ENCODE measurements around the gene ANKUB1. TPM values are rescaled to one million over a fixed set of nuclear protein-coding genes. Genes with fewer than 3 reads are reported as not detected.

ANKUB1 gene
- total RNA-seq, 3 donors from 2014 or later (not counting 1 experiment from before 2014, with no cell fraction given) = not detected

DNA sequence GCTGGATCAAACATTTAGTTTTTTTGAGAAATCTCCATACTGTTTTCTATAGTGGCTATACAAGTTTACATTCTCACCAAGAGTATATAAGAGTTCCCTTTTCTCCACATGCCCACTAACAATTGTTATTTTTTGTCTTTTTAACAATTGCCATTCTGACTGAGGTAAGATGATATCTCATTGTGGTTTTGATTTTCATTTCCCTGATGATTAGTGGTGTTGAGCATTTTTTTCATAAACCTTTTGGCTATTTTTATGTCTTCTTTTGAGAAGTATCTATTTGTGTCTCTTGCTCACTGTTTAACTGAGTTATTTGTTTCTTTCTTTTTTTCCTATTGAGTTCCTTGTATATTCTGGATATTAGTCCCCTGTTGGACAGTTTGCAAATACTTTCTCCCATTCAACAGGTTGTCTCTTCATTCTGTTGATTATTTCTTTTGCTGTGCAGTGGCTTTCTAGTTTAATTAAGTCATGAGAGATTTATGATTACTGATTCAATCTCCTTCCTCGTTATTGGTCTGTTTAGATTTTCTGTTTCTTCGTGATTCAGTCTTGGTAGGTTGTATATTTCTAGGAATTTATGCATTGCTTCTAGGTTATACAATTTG lies 13.9 kb upstream of the ANKUB1 start:
- DNase-seq (no peak), ATAC-seq (no peak)
- H3K4me3 ChIP-seq (ENCODE audit: low read length) = no peak overlapping the region
- H3K27ac Mint-ChIP-seq = no peak overlapping the region
- TF ChIP-seq, protein P1, sequence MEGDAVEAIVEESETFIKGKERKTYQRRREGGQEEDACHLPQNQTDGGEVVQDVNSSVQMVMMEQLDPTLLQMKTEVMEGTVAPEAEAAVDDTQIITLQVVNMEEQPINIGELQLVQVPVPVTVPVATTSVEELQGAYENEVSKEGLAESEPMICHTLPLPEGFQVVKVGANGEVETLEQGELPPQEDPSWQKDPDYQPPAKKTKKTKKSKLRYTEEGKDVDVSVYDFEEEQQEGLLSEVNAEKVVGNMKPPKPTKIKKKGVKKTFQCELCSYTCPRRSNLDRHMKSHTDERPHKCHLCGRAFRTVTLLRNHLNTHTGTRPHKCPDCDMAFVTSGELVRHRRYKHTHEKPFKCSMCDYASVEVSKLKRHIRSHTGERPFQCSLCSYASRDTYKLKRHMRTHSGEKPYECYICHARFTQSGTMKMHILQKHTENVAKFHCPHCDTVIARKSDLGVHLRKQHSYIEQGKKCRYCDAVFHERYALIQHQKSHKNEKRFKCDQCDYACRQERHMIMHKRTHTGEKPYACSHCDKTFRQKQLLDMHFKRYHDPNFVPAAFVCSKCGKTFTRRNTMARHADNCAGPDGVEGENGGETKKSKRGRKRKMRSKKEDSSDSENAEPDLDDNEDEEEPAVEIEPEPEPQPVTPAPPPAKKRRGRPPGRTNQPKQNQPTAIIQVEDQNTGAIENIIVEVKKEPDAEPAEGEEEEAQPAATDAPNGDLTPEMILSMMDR (IDR thresholded peaks at IDR 0.05) = no peak
- no peaks in the 10 kb centered on the region for H3K9me3 ChIP-seq (ENCODE audit: control insufficient read depth, insufficient read depth, low read length)
- no peaks in the 10 kb centered on the region for H3K4me1 Mint-ChIP-seq
- no peaks in the 10 kb centered on the region for H3K4me1 ChIP-seq (ENCODE audit: control insufficient read depth, insufficient read depth, low read length)
- 0% methylated on average over 1 of the region's 2 CpGs for WGBS (ENCODE audit: insufficient coverage)
- no peaks in the 10 kb centered on the region for H3K27me3 ChIP-seq (ENCODE audit: control insufficient read depth, insufficient read depth, low read length)
- no peaks in the 10 kb centered on the region for H3K9me3 Mint-ChIP-seq
- H3K27ac ChIP-seq (ENCODE audit: low read length) = no peak overlapping the region
- H3K36me3 Mint-ChIP-seq = no peaks in the 10 kb centered on the region
- peaks cover 20 to 35% of the 10 kb centered on the region in 2 donors for H3K27me3 Mint-ChIP-seq (ENCODE audit: low read depth in 2 of 2)
- H3K4me3 Mint-ChIP-seq = no peak overlapping the region
- H3K36me3 ChIP-seq (ENCODE audit: control insufficient read depth, insufficient read depth, low read length) = no peaks in the 10 kb centered on the region
- intact Hi-C loops (cut with micrococcal nuclease) = no loop called here

- no peaks in the 10 kb centered on the region for H3K4me1 Mint-ChIP-seq
- TF ChIP-seq, protein P1 (IDR thresholded peaks at IDR 0.05) = no peak
- intact Hi-C loops (cut with micrococcal nuclease) = no loop called here
Observed at GRCh38 chr3:149801639-149802038, 9.3 kb upstream of the ANKUB1 start.

GRCh38 chr3:149801195-149801594 lies 8.8 kb upstream of the ANKUB1 start:
- Mint-ChIP-seq H3K9me3 (no peaks in the 10 kb centered on the region), H3K27me3 (ENCODE audit: low read depth in 2 of 2) (peaks cover 19 to 35% of the 10 kb centered on the region in 2 donors), H3K36me3 (no peaks in the 10 kb centered on the region), H3K4me3 (no peak overlapping the region), H3K4me1 (no peaks in the 10 kb centered on the region), H3K27ac (no peak overlapping the region)
- no CpG with 5 or more reads among the region's 1 CpG for WGBS (ENCODE audit: insufficient coverage)
- Histone ChIP-seq H3K36me3 (ENCODE audit: control insufficient read depth, insufficient read depth, low read length) (no peaks in the 10 kb centered on the region), H3K4me1 (ENCODE audit: control insufficient read depth, insufficient read depth, low read length) (no peaks in the 10 kb centered on the region), H3K27me3 (ENCODE audit: control insufficient read depth, insufficient read depth, low read length) (no peaks in the 10 kb centered on the region), H3K27ac (ENCODE audit: low read length) (no peak overlapping the region), H3K4me3 (ENCODE audit: low read length) (no peak overlapping the region), H3K9me3 (ENCODE audit: control insufficient read depth, insufficient read depth, low read length) (no peaks in the 10 kb centered on the region)
- TF ChIP-seq, protein P1 (IDR thresholded peaks at IDR 0.05) = no peak
- no peak for ATAC-seq
- no peak for DNase-seq
- intact Hi-C loops (cut with micrococcal nuclease) = no loop called here

More at GRCh38 chr3:149801639-149802038, 9.3 kb upstream of the ANKUB1 start:
- Histone ChIP-seq H3K4me3 (ENCODE audit: low read length) (no peak overlapping the region), H3K9me3 (ENCODE audit: control insufficient read depth, insufficient read depth, low read length) (no peaks in the 10 kb centered on the region), H3K27ac (ENCODE audit: low read length) (no peak overlapping the region), H3K36me3 (ENCODE audit: control insufficient read depth, insufficient read depth, low read length) (no peaks in the 10 kb centered on the region), H3K27me3 (ENCODE audit: control insufficient read depth, insufficient read depth, low read length) (no peaks in the 10 kb centered on the region), H3K4me1 (ENCODE audit: control insufficient read depth, insufficient read depth, low read length) (no peaks in the 10 kb centered on the region)
- Mint-ChIP-seq H3K27ac (no peak overlapping the region), H3K4me3 (no peak overlapping the region), H3K9me3 (no peaks in the 10 kb centered on the region), H3K27me3 (ENCODE audit: low read depth in 2 of 2) (peaks cover 23 to 39% of the 10 kb centered on the region in 2 donors), H3K36me3 (no peaks in the 10 kb centered on the region)
- DNase-seq (no peak), ATAC-seq (no peak)
- WGBS (ENCODE audit: insufficient coverage) = 76% methylated on average over 5 of the region's 5 CpGs

GRCh38 chr3:149800693-149801092 lies 8.3 kb upstream of the ANKUB1 start:
- H3K4me3 ChIP-seq (ENCODE audit: low read length) = no peak overlapping the region
- no peaks in the 10 kb centered on the region for H3K4me1 ChIP-seq (ENCODE audit: control insufficient read depth, insufficient read depth, low read length)
- no peaks in the 10 kb centered on the region for H3K27me3 ChIP-seq (ENCODE audit: control insufficient read depth, insufficient read depth, low read length)
- H3K27me3 Mint-ChIP-seq (ENCODE audit: low read depth in 2 of 2) = peaks cover 18 to 31% of the 10 kb centered on the region in 2 donors
- H3K27ac ChIP-seq (ENCODE audit: low read length) = no peak overlapping the region
- no peaks in the 10 kb centered on the region for H3K36me3 Mint-ChIP-seq
- DNase-seq = no peak
- ATAC-seq = no peak
- no peaks in the 10 kb centered on the region for H3K9me3 Mint-ChIP-seq
- WGBS (ENCODE audit: insufficient coverage) = 97% methylated on average over 6 of the region's 8 CpGs
- no peaks in the 10 kb centered on the region for H3K9me3 ChIP-seq (ENCODE audit: control insufficient read depth, insufficient read depth, low read length)
- H3K27ac Mint-ChIP-seq = no peak overlapping the region
- H3K36me3 ChIP-seq (ENCODE audit: control insufficient read depth, insufficient read depth, low read length) = no peaks in the 10 kb centered on the region
- H3K4me1 Mint-ChIP-seq = no peaks in the 10 kb centered on the region
- intact Hi-C loops (cut with micrococcal nuclease) = no loop called here
- TF ChIP-seq, protein P1 (IDR thresholded peaks at IDR 0.05) = no peak
- no peak overlapping the region for H3K4me3 Mint-ChIP-seq
